HepG2 (cell line): ENCODE measurements around the gene SLC10A1. TPM values are rescaled to one million over a fixed set of nuclear protein-coding genes. Genes with fewer than 3 reads are reported as not detected.

Experiments used
- ATAC-seq: fragments of 200-7000 bp; cut with Tn5 transposase; 3 replicates; pipeline ENCODE4 v1.9.1; 2020; ENCODE audit warnings: mild to moderate bottlenecking, moderate library complexity
- BruUV-seq: library from RNA; stranded (reverse); fragments of 400-500 nt; replicated peaks from 2 replicates; lab custom pipeline; 2021; lab: Mats Ljungman, UMichigan
- CTCF ChIA-PET: fragments of 300-600 bp; formaldehyde crosslinking; extraction: SDS; loops from one replicate; lab custom pipeline; 2021; ENCODE audit warnings: low total read pairs, inconsistent platforms, low intra/inter-chr PET ratio; lab: Yijun Ruan, JAX
- POLR2A ChIA-PET: fragments of 350-600 bp; sonication (Branson Sonifier 250); formaldehyde crosslinking; loops from one replicate; lab custom pipeline; 2020; ENCODE audit warnings: antibody characterized with exemption, inconsistent platforms; lab: Yijun Ruan, JAX
- DNase-seq: peaks from one replicate; pipeline ENCODE4 v3.0.0-alpha.2; 2015; ENCODE audit warnings: low spot score
- FAIRE-seq: peaks from 3 replicates; lab custom pipeline; 2011; peaks lifted over from hg19 to GRCh38; lab: Jason Lieb, UNC
- H2AFZ ChIP-seq: one replicate; pipeline ENCODE4 v1.6.1; 2011; ENCODE audit warnings: low read length, inconsistent platforms
- H3K27ac ChIP-seq: fragments of 300-600 bp; 3 replicates; pipeline ENCODE4 v1.8.0; 2011; ENCODE audit warnings: mixed run types, mild to moderate bottlenecking, mixed read lengths, low read length, inconsistent platforms; ENCODE audit not compliant: insufficient read depth; ENCODE audit errors: extremely low read length
- H3K27me3 ChIP-seq, 2 experiments: fragments of 200-600 bp in 1 of 2; 2 replicates in 1 of 2; 3 replicates in 1 of 2; pipeline versions ENCODE4 v1.6.0 to v1.8.0; 2011; ENCODE audit warnings: low read length in 2 of 2, mild to moderate bottlenecking in 2 of 2, moderate library complexity in 2 of 2, inconsistent platforms in 1 of 2; ENCODE audit not compliant: insufficient read depth in 2 of 2, control insufficient read depth in 1 of 2
- H3K36me3 ChIP-seq, 2 experiments: fragments of 200-600 bp in 1 of 2; replicated peaks in 1 of 2; 2 replicates in 1 of 2; 3 replicates in 1 of 2; pipeline versions ENCODE4 v1.5.1 to v1.8.0; 2011; ENCODE audit warnings: low read length in 2 of 2, inconsistent platforms in 1 of 2; ENCODE audit not compliant: insufficient read depth in 2 of 2, control insufficient read depth in 1 of 2
- H3K4me1 ChIP-seq: 2 replicates; pipeline ENCODE4 v1.5.1; 2012; ENCODE audit warnings: low read length, inconsistent platforms; ENCODE audit not compliant: insufficient read depth
- H3K4me2 ChIP-seq: 2 replicates; pipeline ENCODE4 v1.6.0; 2011; ENCODE audit warnings: low read depth, low read length, inconsistent platforms
- H3K4me3 ChIP-seq, 3 experiments: fragments of 200-600 bp in 1 of 3; sonication (generic), shearing (Covaris generic) in 1 of 3; replicated peaks in 1 of 3; 2 replicates each; pipeline ENCODE4 v1.5.1; 2011 to 2016; ENCODE audit warnings: low read length in 3 of 3, inconsistent platforms in 2 of 3, low read depth in 2 of 3, mild to moderate bottlenecking in 2 of 3, control low read depth in 1 of 3, mixed read lengths in 1 of 3; ENCODE audit not compliant: insufficient read depth in 1 of 3
- H3K79me2 ChIP-seq: one replicate; pipeline ENCODE4 v1.6.1; 2011; ENCODE audit warnings: low read length, inconsistent platforms; ENCODE audit not compliant: insufficient read depth
- H3K9ac ChIP-seq: 2 replicates; pipeline ENCODE4 v1.6.0; 2011; ENCODE audit warnings: mild to moderate bottlenecking, low read depth, low read length, inconsistent platforms; ENCODE audit not compliant: insufficient read depth
- H3K9me3 ChIP-seq: 2 replicates; pipeline ENCODE4 v1.5.1; 2012; ENCODE audit warnings: mild to moderate bottlenecking, low read length
- H4K20me1 ChIP-seq: 2 replicates; pipeline ENCODE4 v1.6.0; 2011; ENCODE audit warnings: inconsistent platforms, mild to moderate bottlenecking, low read length, moderate library complexity; ENCODE audit not compliant: insufficient read depth
- CHD4 ChIP-seq: fragments of 200-600 bp; sonication (generic); IDR thresholded peaks from 2 replicates; pipeline ENCODE4 v1.7.0; 2017; ENCODE audit warnings: mild to moderate bottlenecking, low read length, borderline replicate concordance
- EHMT2 ChIP-seq: fragments of 200-600 bp; sonication (generic); IDR thresholded peaks from 2 replicates; pipeline ENCODE4 v1.7.0; 2017; ENCODE audit warnings: antibody characterized with exemption, low read depth, low read length, borderline replicate concordance
- KDM6A ChIP-seq: IDR thresholded peaks from 2 replicates; pipeline ENCODE4 v1.6.1; 2016; ENCODE audit warnings: low read depth
- NR2F1 ChIP-seq, 2 experiments: fragments of 450-650 bp in 1 of 2; formaldehyde crosslinking in 1 of 2; IDR thresholded peaks; 2 replicates each; pipeline versions ENCODE4 v1.5.0 to v1.6.1; 2016 to 2020; ENCODE audit warnings: mild to moderate bottlenecking in 1 of 2, missing compliant biosample characterization in 1 of 2, missing genetic modification reagents in 1 of 2, moderate library complexity in 1 of 2
- WGBS: methylation state at CpG from one replicate; pipeline ENCODE4 v1.1.6; 2017; ENCODE audit warnings: low lambda C conversion rate; 5-methylcytosine and 5-hydroxymethylcytosine counted together
- in situ Hi-C: cut with HindIII; loops from 2 replicates; pipeline ENCODE4 v1.10.0; 2017; ENCODE audit warnings: low pct_unique_long_range_greater_than_20kb; ENCODE audit not compliant: extremely low pct_ligation_motif_present
- intact Hi-C: fragments of 100-400 bp; cut with micrococcal nuclease; formaldehyde crosslinking; loops from one replicate; pipeline ENCODE4 v1.10.0; 2022; ENCODE audit not compliant: unreplicated experiment
- polyA plus RNA-seq, 8 experiments: library from polyadenylated mRNA; depleted of rRNA in 3 of 8; stranded (reverse) in 7 of 8; unstranded in 1 of 8; fragments of >200 nt; fragmentation: Illumina TruSeq in 4 of 8; extraction: Trizol in 4 of 8; gene quantifications; 2 replicates each; pipeline versions ENCODE4 v1.2.1 to v1.2.3, GENCODE V29; 2011 to 2016; ENCODE audit warnings: low read depth in 4 of 8, missing spikeins in 1 of 8, mixed read lengths in 1 of 8; ENCODE audit not compliant: insufficient read depth in 1 of 8
- total RNA-seq, 5 experiments: library from RNA; depleted of rRNA; stranded (reverse); fragments of >200 nt; fragmentation: Illumina TruSeq; extraction: Trizol; gene quantifications; 2 replicates each; pipeline ENCODE4 v1.2.3, GENCODE V29; 2016; ENCODE audit warnings: low read depth in 1 of 5

The SLC10A1 gene
- total and polyA plus RNA-seq, 2 of the 13 experiments (the other 11 are each of a cell fraction or from before 2014, with no cell fraction given): 0.17 TPM; not detected in 1

DNA sequence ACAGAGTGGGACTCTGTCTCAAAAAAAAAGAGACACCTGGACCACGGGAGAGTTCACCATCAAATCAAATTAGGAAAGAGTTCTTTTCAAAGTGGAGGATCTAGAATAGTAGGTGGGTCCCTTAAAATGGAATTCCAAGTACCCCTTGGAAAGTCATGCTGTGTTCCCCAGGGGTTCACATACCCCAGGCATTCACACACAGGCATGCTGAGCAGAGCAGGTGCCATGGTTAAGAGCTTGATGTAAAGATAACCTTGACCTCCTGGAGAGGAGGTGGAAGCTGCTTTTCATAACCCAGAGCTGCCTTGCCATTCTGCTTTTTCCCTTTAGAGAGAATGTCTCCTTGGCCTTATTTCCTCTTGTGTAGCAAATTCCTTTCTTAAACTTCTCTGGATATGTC is 44.3 kb downstream of the SLC10A1 start:
- no peaks in the 10 kb centered on the region for H4K20me1 ChIP-seq
- TF ChIP-seq KDM6A (CRISPR knock-in tag) (no peak), NR2F1 (CRISPR knock-in tag; IDR thresholded peaks at IDR 0.05) (0 out of 4 replicates have a peak, but pooled peaks of 1 of the 2 experiments have one; percentile 23)
- 0% methylated on average over 1 of the region's 1 CpG for WGBS
- H3K27me3 ChIP-seq: no peaks in the 10 kb centered on the region
- H3K9me3 ChIP-seq: no peaks in the 10 kb centered on the region
- intact Hi-C loops (no loop called here), in situ Hi-C loops (no loop called here)
- no peak overlapping the region for H3K4me3 ChIP-seq
- H3K4me2 ChIP-seq: peak overlapping the region; percentile 56
- FAIRE-seq (no peak), ATAC-seq (no peak), DNase-seq (no peak)
- no peak overlapping the region for H3K27ac ChIP-seq
- no peaks in the 10 kb centered on the region for H3K79me2 ChIP-seq
- no TSS peak for BruUV-seq
- peaks cover 80% of the 10 kb centered on the region for H3K4me1 ChIP-seq
- CTCF ChIA-PET: no interaction called here
- no peak overlapping the region for H3K9ac ChIP-seq
- no peak overlapping the region for H2AFZ ChIP-seq
- H3K36me3 ChIP-seq: no peaks in the 10 kb centered on the region
- POLR2A ChIA-PET: interaction anchor here (0.7 to 1.8 kb wide), 2 partner anchors 14 to 147 kb away, joined by 3 to 10 read pairs; partner anchors contain the start of gene SRSF5

- Histone ChIP-seq H3K27ac (peak overlapping the region; percentile 22), H3K9ac (no peak overlapping the region), H3K4me1 (peaks cover 87% of the 10 kb centered on the region), H3K9me3 (no peaks in the 10 kb centered on the region), H3K36me3 (no peaks in the 10 kb centered on the region), H3K27me3 (no peaks in the 10 kb centered on the region), H3K4me3 (peak overlapping the region in 1 of 3 experiments; percentile 3; a peak in 1 of 6 replicates), H2AFZ (peak overlapping the region; percentile 85), H4K20me1 (no peaks in the 10 kb centered on the region), H3K4me2 (peak overlapping the region; percentile 55), H3K79me2 (no peaks in the 10 kb centered on the region)
- CTCF ChIA-PET: no interaction called here
- no TSS peak for BruUV-seq
- POLR2A ChIA-PET: interaction anchor here (1.0 to 2.6 kb wide), 3 partner anchors 9 to 59 kb away, joined by 6 to 26 read pairs (median 11); partner anchors contain the start of gene SRSF5
- ATAC-seq (peak; percentile 39), FAIRE-seq (no peak), DNase-seq (no peak)
- TF ChIP-seq CHD4 (no peak), EHMT2 (0 out of 2 replicates have a peak, but pooled peaks have one; percentile 21)
- 68% methylated on average over 2 of the region's 2 CpGs for WGBS
- intact Hi-C loops (no loop called here), in situ Hi-C loops (no loop called here)
Measured at GRCh38 chr14:69750495-69750894, 46.5 kb downstream of the SLC10A1 start.
